Breast epithelium (tissue), 4 donors: ENCODE data around the gene HERC3. TPM values are rescaled to one million over a fixed set of nuclear protein-coding genes. Genes with fewer than 3 reads are reported as not detected.

Experiments used
- DNase-seq, 2 donors: peaks; one replicate each; pipeline ENCODE4 v3.0.0-alpha.2; 2019; ENCODE audit warnings: low spot score in 2 of 2
- H3K27ac ChIP-seq, 2 donors: fragments of 200-600 bp; sonication (generic) in 1 of 2; one replicate each; pipeline ENCODE4 v1.5.1; 2016 to 2019; ENCODE audit warnings: mild to moderate bottlenecking in 1 of 2
- H3K27me3 ChIP-seq, 2 donors: fragments of 200-600 bp; sonication (generic) in 1 of 2; one replicate each; pipeline versions ENCODE4 v1.5.1 to v1.6.0; 2017 to 2019; ENCODE audit warnings: control low read depth in 1 of 2, mild to moderate bottlenecking in 1 of 2
- H3K36me3 ChIP-seq: fragments of 200-600 bp; one replicate; pipeline ENCODE4 v1.5.1; 2019
- H3K4me1 ChIP-seq, 2 donors: fragments of 200-600 bp; sonication (generic); one replicate each; pipeline ENCODE4 v1.5.1; 2016 to 2019; ENCODE audit warnings: control low read depth in 1 of 2
- H3K4me3 ChIP-seq, 3 donors: fragments of 200-600 bp; sonication (generic); 1 replicate in 2 of 3; 2 replicates in 1 of 3; pipeline ENCODE4 v1.5.1; 2016 to 2019; ENCODE audit warnings: mild to moderate bottlenecking in 3 of 3, moderate library complexity in 2 of 3
- H3K9me3 ChIP-seq, 2 donors: fragments of 200-600 bp; sonication (generic) in 1 of 2; one replicate each; pipeline ENCODE4 v1.5.1; 2016 to 2019; ENCODE audit warnings: control low read depth in 1 of 2
- CTCF ChIP-seq, 3 donors: fragments of 450-650 bp; IDR thresholded peaks; one replicate each; pipeline ENCODE4 v1.5.1; 2016 to 2017; ENCODE audit warnings: antibody characterized with exemption in 3 of 3, mild to moderate bottlenecking in 3 of 3, moderate library complexity in 3 of 3
- POLR2A ChIP-seq: fragments of 450-650 bp; IDR thresholded peaks from one replicate; pipeline ENCODE4 v1.6.1; 2016; ENCODE audit warnings: antibody characterized with exemption, mild to moderate bottlenecking, moderate library complexity
- POLR2AphosphoS5 ChIP-seq, 3 donors: sonication (generic); formaldehyde crosslinking; IDR thresholded peaks; one replicate each; pipeline ENCODE4 v1.6.1; 2017; ENCODE audit warnings: antibody characterized with exemption in 3 of 3
- intact Hi-C: fragments of 100-400 bp; cut with DNase I; formaldehyde crosslinking; loops from one replicate; pipeline ENCODE4 v1.15.1; 2023; ENCODE audit warnings: low total_unique reads
- total RNA-seq, 3 donors: library from RNA; depleted of rRNA; stranded (reverse); fragments of >200 nt; gene quantifications; one replicate each; pipeline ENCODE4 v1.1.0, GENCODE V29; 2016

Gene HERC3
- total RNA-seq, 3 donors from 2014 or later: 34.1 to 60.9 (median 35.4) TPM

- intact Hi-C loops: no loop called here
These were observed 159.2 kb downstream of the HERC3 start for GRCh38 chr4:88751258-88752075.

DNA sequence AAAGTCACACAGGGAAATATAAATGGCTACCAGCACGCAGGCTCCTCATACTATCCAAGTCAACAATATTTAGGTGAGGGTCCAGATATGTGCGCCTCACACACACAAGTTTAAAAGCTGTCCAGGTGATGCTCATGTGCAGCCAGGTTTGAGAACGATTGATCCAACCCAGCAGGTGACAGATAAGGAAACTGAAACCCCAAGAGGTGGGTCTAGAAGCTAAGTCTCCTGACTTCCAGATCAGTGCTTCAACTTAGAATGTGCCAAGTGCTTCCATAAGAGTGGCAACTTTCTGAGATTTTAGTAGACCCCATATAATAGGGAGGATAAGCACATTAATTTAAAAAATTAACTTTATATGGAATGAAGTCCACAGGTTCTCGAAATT, 159.8 kb downstream of the HERC3 start:
- no peaks in the 10 kb centered on the region for H3K4me1 ChIP-seq
- H3K9me3 ChIP-seq: no peaks in the 10 kb centered on the region
- TF ChIP-seq POLR2A (no peak), CTCF (IDR thresholded peaks at IDR 0.05) (no peak), POLR2AphosphoS5 (IDR thresholded peaks at IDR 0.05) (no peak)
- no peak overlapping the region for H3K27ac ChIP-seq
- peaks cover 7% of the 10 kb centered on the region for H3K36me3 ChIP-seq
- no peak for DNase-seq
- intact Hi-C loops: no loop called here
- H3K4me3 ChIP-seq: no peak overlapping the region
- H3K27me3 ChIP-seq: no peaks in the 10 kb centered on the region

More at GRCh38 chr4:88751258-88752075, 159.2 kb downstream of the HERC3 start:
- no peak overlapping the region for H3K27ac ChIP-seq
- DNase-seq: no peak
- H3K9me3 ChIP-seq: no peaks in the 10 kb centered on the region
- no peak for TF ChIP-seq POLR2A
- no peak for TF ChIP-seq POLR2AphosphoS5 (IDR thresholded peaks at IDR 0.05)
- TF ChIP-seq CTCF (IDR thresholded peaks at IDR 0.05): no peak
- H3K27me3 ChIP-seq: no peaks in the 10 kb centered on the region
- no peak overlapping the region for H3K4me3 ChIP-seq
- H3K36me3 ChIP-seq: peaks cover 7% of the 10 kb centered on the region
- no peaks in the 10 kb centered on the region for H3K4me1 ChIP-seq

- TF ChIP-seq POLR2AphosphoS5 (IDR thresholded peaks at IDR 0.05): no peak
- TF ChIP-seq CTCF (IDR thresholded peaks at IDR 0.05): no peak
- no peak for TF ChIP-seq POLR2A
- Histone ChIP-seq H3K4me3 (no peak overlapping the region), H3K4me1 (no peaks in the 10 kb centered on the region), H3K27ac (no peak overlapping the region), H3K36me3 (peaks cover 7% of the 10 kb centered on the region), H3K27me3 (no peaks in the 10 kb centered on the region), H3K9me3 (no peaks in the 10 kb centered on the region)
- intact Hi-C loops: no loop called here
- DNase-seq: no peak
These were observed 160.5 kb downstream of the HERC3 start for GRCh38 chr4:88752754-88753153.

DNA sequence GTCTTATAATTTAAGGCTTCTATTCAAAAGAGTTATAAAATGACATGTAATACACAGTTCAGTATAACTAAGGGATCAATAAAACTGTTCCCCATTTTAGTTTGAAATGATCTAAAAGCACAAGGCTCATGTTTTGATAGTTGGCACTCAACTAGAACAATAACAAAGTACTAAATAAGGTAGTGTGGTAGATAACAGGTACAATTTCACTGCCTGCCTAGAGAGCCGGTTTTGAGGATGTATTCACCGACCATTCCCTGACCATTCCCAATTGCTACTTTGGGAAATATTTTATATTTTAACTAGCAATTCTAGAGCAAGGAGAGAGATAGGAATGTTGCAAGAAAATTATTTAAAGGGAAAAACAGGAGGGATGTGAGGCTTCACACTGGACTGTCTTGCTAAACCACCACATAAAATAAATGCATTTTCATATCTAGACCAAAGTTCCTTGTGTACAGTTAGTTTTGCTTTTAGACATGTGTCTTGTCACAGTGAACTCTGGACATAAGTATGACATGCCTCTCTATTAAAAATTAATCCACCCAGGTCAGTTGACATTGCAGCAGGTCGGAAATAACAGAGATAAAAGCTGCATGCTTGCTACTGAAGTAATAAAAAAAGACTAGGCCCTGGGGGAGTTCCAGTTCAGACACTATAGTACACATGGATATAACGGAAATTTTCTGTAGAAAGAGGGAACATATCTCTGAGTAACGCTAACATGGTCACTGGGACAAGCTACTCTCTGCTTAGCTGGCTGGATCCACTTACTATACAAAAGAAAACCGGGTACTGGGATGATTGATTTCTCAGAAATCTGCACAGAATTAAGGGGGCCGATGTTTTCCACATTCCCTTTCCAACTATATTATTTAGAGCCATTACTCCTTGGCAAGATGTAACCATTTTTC, 161.6 kb downstream of the HERC3 start:
- TF ChIP-seq POLR2A (no peak), CTCF (IDR thresholded peaks at IDR 0.05) (no peak), POLR2AphosphoS5 (IDR thresholded peaks at IDR 0.05) (no peak)
- H3K9me3 ChIP-seq: no peaks in the 10 kb centered on the region
- H3K36me3 ChIP-seq: peaks cover 7% of the 10 kb centered on the region
- no peaks in the 10 kb centered on the region for H3K27me3 ChIP-seq
- no peak overlapping the region for H3K4me3 ChIP-seq
- H3K27ac ChIP-seq: no peak overlapping the region
- no peaks in the 10 kb centered on the region for H3K4me1 ChIP-seq
- DNase-seq: no peak
- intact Hi-C loops: no loop called here

GRCh38 chr4:88754796-88755195, 162.5 kb downstream of the HERC3 start:
- no peaks in the 10 kb centered on the region for H3K9me3 ChIP-seq
- H3K4me3 ChIP-seq: no peak overlapping the region
- no peak for TF ChIP-seq CTCF (IDR thresholded peaks at IDR 0.05)
- no peak for TF ChIP-seq POLR2A
- no peak for TF ChIP-seq POLR2AphosphoS5 (IDR thresholded peaks at IDR 0.05)
- no peaks in the 10 kb centered on the region for H3K27me3 ChIP-seq
- H3K36me3 ChIP-seq: peaks cover 5% of the 10 kb centered on the region
- H3K27ac ChIP-seq: no peak overlapping the region
- H3K4me1 ChIP-seq: no peaks in the 10 kb centered on the region
- DNase-seq: no peak
- intact Hi-C loops: no loop called here
